Stimulated activated CD4-positive, alpha-beta T cell treated with anti-CD3 and anti-CD28 coated beads, Interleukin-4, amount 100 ng/mL, for 24 hours (primary cell): ENCODE results near the gene GGTLC2.

Source experiments
- DNase-seq: peaks from one replicate; pipeline ENCODE4 v3.0.0-alpha.2; 2020

GGTLC2 gene

DNA sequence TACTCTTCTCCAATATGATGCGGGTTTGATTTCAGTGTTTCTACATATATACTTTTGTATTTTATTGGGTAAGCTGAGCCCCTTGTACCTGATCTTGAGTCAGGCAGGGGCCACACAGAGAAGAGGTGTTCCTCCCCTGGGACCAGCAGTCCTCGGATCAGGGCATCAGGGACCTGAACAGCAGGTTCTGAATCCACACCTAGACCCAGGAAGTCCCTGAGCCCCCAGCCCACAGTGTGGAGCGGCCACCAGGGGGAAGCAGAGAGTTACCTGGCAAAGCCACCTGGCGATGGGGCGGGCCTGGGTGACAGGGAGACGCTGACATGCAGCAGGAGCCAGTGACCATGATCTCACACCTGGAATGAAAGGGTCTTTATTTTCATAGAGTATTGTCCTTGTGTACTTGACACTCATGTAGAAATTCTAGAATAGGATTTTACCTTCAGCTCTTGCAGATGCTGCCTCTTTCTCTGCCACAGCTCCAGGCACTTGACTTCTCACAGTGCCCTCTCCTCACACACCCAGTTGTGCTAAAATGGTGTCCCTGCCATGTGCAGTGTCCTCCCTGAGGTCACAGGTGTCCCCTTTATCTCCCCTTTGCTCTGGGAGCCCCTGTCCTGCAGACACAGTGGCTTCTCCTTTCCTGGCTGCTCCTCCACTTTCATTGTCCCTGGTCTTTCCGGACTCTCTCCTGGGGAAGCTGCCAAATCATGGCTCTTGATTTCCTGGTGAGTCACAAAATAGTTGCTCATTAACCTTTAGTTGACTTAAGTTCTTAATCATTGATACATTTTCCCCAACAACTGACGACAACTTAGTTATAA is 48.5 kb downstream of the GGTLC2 start:
- peak; percentile 63 for DNase-seq

DNA sequence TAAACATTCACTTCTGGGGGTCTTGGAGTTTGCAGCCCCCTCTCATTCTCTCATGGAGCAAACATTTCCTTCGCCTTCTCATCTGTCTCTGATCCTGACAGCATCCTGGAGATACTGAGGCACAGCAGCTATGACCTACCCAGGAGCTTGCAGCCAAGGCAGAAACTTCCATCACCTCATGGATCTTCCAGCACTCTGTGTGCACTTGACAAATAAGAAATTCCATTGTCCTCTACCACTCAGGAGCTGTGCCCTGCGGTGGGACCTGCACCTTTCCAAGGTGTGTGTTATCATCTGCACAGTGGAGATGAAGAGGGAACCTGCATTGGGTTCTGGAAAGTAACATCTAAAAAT is 49.1 kb downstream of the GGTLC2 start:
- DNase-seq: no peak

DNA sequence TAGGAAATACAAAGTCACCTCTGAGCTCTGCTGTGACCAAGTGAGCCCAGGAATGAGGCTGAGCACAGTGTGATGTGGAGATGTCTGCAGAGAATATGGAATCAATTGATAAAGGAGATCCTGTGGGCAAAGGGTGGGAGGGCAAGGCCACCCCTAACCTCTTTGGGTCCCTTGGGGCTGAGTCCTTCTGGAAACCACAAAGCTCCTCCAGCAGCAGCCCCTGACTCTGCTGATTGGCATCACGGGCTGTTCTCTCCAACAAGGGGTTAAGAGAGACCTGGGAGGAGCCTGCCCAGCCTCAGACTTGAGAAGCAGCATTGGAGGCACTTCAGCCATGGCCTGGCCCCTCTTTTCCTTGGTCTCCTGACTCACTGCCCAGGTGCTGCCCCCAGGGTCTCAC is 49.7 kb downstream of the GGTLC2 start:
- no peak for DNase-seq

DNA sequence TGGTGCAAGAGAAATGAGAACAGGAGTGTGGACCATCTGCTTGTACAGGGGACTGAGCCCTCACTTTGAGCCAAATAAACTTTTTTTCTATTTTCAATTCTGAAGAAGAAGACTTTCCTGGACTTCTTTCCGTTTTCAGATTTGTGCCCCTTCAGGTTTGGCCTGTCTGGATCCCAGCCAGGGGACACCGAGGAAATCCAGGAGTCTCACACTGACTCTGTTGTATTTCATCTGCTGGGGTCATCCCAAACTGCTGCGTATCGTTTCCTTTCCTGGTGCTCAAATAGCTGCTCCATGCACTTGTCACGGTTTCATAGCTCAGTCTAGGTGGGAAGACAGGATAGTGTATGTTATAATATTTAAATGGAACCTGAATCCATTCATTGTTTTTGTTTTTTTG is 51.7 kb downstream of the GGTLC2 start:
- no peak for DNase-seq
